Activated T-helper 2 cell treated with anti-CD3 and anti-CD28 coated beads, Interferon-gamma antibody, Interleukin-2, Interleukin-4, amounts not matched to agents 10 μg/mL and 5 μg/mL and 100 μg/mL, durations not matched to agents 14 hours and 24 hours and 36 hours (primary cell): ENCODE data around the gene RSPH1. TPM values are rescaled to one million over a fixed set of nuclear protein-coding genes. Genes with fewer than 3 reads are reported as not detected.

Experiments
- DNase-seq: peaks from one replicate; pipeline ENCODE4 v3.0.0; 2021; ENCODE audit warnings: low spot score
- H3K27ac Mint-ChIP-seq: one replicate; pipeline ENCODE4 v1.8.0; 2021; ENCODE audit warnings: mixed read lengths
- H3K27me3 Mint-ChIP-seq: one replicate; pipeline ENCODE4 v1.8.0; 2021; ENCODE audit warnings: low read depth, mixed read lengths
- H3K36me3 Mint-ChIP-seq: one replicate; pipeline ENCODE4 v1.8.0; 2021; ENCODE audit warnings: low read depth, mixed read lengths
- H3K4me1 Mint-ChIP-seq: one replicate; pipeline ENCODE4 v1.8.0; 2021; ENCODE audit warnings: low read depth, mixed read lengths
- H3K4me3 Mint-ChIP-seq: one replicate; pipeline ENCODE4 v1.8.0; 2021; ENCODE audit warnings: low read depth, mild to moderate bottlenecking, moderate library complexity, mixed read lengths
- H3K9me3 Mint-ChIP-seq: one replicate; pipeline ENCODE4 v1.8.0; 2021; ENCODE audit warnings: mixed read lengths
- intact Hi-C: fragments of 100-400 bp; cut with micrococcal nuclease; formaldehyde crosslinking; loops from one replicate; pipeline ENCODE4 v1.15.1; 2023
- total RNA-seq: library from RNA; stranded (reverse); gene quantifications from 2 replicates; pipeline ENCODE4 v1.2.3, GENCODE V29; 2022

Gene RSPH1
- total RNA-seq, 1 donor from 2014 or later = not detected

GRCh38 chr21:42489991-42490390 lies 6.0 kb downstream of the RSPH1 start:
- Mint-ChIP-seq H3K27me3 (peaks cover 42% of the 10 kb centered on the region), H3K4me1 (peaks cover 9% of the 10 kb centered on the region), H3K9me3 (peaks cover 6% of the 10 kb centered on the region), H3K36me3 (no peaks in the 10 kb centered on the region), H3K4me3 (no peak overlapping the region), H3K27ac (no peak overlapping the region)
- DNase-seq = no peak
- intact Hi-C loops = no loop called here

- peaks cover 45% of the 10 kb centered on the region for H3K27me3 Mint-ChIP-seq
- H3K27ac Mint-ChIP-seq = no peak overlapping the region
These were observed 6.9 kb downstream of the RSPH1 start for GRCh38 chr21:42489006-42489563.

GRCh38 chr21:42486531-42486930 lies 9.5 kb downstream of the RSPH1 start:
- no peaks in the 10 kb centered on the region for H3K36me3 Mint-ChIP-seq
- H3K4me1 Mint-ChIP-seq = no peaks in the 10 kb centered on the region
- no peak for DNase-seq
- no peak overlapping the region for H3K4me3 Mint-ChIP-seq
- intact Hi-C loops = no loop called here
- H3K27ac Mint-ChIP-seq = no peak overlapping the region
- H3K27me3 Mint-ChIP-seq = peaks cover 47% of the 10 kb centered on the region
- H3K9me3 Mint-ChIP-seq = peaks cover 6% of the 10 kb centered on the region

More at GRCh38 chr21:42489006-42489563, 6.9 kb downstream of the RSPH1 start:
- no peak for DNase-seq
- Mint-ChIP-seq H3K4me1 (peaks cover 9% of the 10 kb centered on the region), H3K36me3 (no peaks in the 10 kb centered on the region), H3K9me3 (peaks cover 6% of the 10 kb centered on the region), H3K4me3 (no peak overlapping the region)
- intact Hi-C loops = no loop called here

- intact Hi-C loops = no loop called here
- Mint-ChIP-seq H3K4me3 (no peak overlapping the region), H3K4me1 (no peaks in the 10 kb centered on the region), H3K27me3 (peaks cover 50% of the 10 kb centered on the region), H3K9me3 (peaks cover 6% of the 10 kb centered on the region), H3K36me3 (no peaks in the 10 kb centered on the region), H3K27ac (no peak overlapping the region)
- no peak for DNase-seq
These were observed 10.0 kb downstream of the RSPH1 start for GRCh38 chr21:42486072-42486471.

GRCh38 chr21:42484966-42485365 lies 11.1 kb downstream of the RSPH1 start:
- H3K27ac Mint-ChIP-seq = no peak overlapping the region
- no peak for DNase-seq
- H3K4me3 Mint-ChIP-seq = no peak overlapping the region
- peaks cover 51% of the 10 kb centered on the region for H3K27me3 Mint-ChIP-seq
- no peaks in the 10 kb centered on the region for H3K4me1 Mint-ChIP-seq
- intact Hi-C loops = no loop called here
- peaks cover 6% of the 10 kb centered on the region for H3K9me3 Mint-ChIP-seq
- no peaks in the 10 kb centered on the region for H3K36me3 Mint-ChIP-seq

- no peak for DNase-seq
- no peaks in the 10 kb centered on the region for H3K9me3 Mint-ChIP-seq
- H3K36me3 Mint-ChIP-seq = no peaks in the 10 kb centered on the region
- H3K4me1 Mint-ChIP-seq = peaks cover 3% of the 10 kb centered on the region
- intact Hi-C loops = no loop called here
- H3K27ac Mint-ChIP-seq = no peak overlapping the region
- H3K27me3 Mint-ChIP-seq = peaks cover 33% of the 10 kb centered on the region
- no peak overlapping the region for H3K4me3 Mint-ChIP-seq
These were observed 14.9 kb downstream of the RSPH1 start for GRCh38 chr21:42481169-42481568.

GRCh38 chr21:42480736-42481135 lies 15.3 kb downstream of the RSPH1 start:
- Mint-ChIP-seq H3K27ac (no peak overlapping the region), H3K4me3 (no peak overlapping the region), H3K36me3 (no peaks in the 10 kb centered on the region), H3K4me1 (peaks cover 3% of the 10 kb centered on the region), H3K27me3 (peaks cover 30% of the 10 kb centered on the region), H3K9me3 (no peaks in the 10 kb centered on the region)
- DNase-seq = no peak
- intact Hi-C loops = no loop called here

- Mint-ChIP-seq H3K4me1 (peaks cover 3% of the 10 kb centered on the region), H3K9me3 (no peaks in the 10 kb centered on the region), H3K27ac (no peak overlapping the region), H3K27me3 (peaks cover 23% of the 10 kb centered on the region), H3K4me3 (no peak overlapping the region), H3K36me3 (no peaks in the 10 kb centered on the region)
- no peak for DNase-seq
- intact Hi-C loops = no loop called here
These were observed 16.4 kb downstream of the RSPH1 start for GRCh38 chr21:42479582-42479981.

GRCh38 chr21:42478504-42478903 lies 17.5 kb downstream of the RSPH1 start:
- H3K27me3 Mint-ChIP-seq = peaks cover 17% of the 10 kb centered on the region
- no peak overlapping the region for H3K4me3 Mint-ChIP-seq
- no peaks in the 10 kb centered on the region for H3K36me3 Mint-ChIP-seq

GRCh38 chr21:42476388-42477331 lies 19.4 kb downstream of the RSPH1 start:
- no peaks in the 10 kb centered on the region for H3K36me3 Mint-ChIP-seq
- peaks cover 10% of the 10 kb centered on the region for H3K27me3 Mint-ChIP-seq
- no peak overlapping the region for H3K27ac Mint-ChIP-seq
- no peaks in the 10 kb centered on the region for H3K9me3 Mint-ChIP-seq
- DNase-seq = no peak
- H3K4me3 Mint-ChIP-seq = no peak overlapping the region
- intact Hi-C loops = no loop called here
- H3K4me1 Mint-ChIP-seq = peaks cover 3% of the 10 kb centered on the region

More at GRCh38 chr21:42478504-42478903, 17.5 kb downstream of the RSPH1 start:
- Mint-ChIP-seq H3K4me1 (peaks cover 3% of the 10 kb centered on the region), H3K27ac (no peak overlapping the region), H3K9me3 (no peaks in the 10 kb centered on the region)
- intact Hi-C loops = no loop called here
- DNase-seq = no peak

GRCh38 chr21:42475526-42476387 lies 20.3 kb downstream of the RSPH1 start:
- DNase-seq = no peak
- Mint-ChIP-seq H3K27me3 (peaks cover 6% of the 10 kb centered on the region), H3K9me3 (no peaks in the 10 kb centered on the region), H3K4me1 (peaks cover 3% of the 10 kb centered on the region), H3K4me3 (no peak overlapping the region), H3K27ac (no peak overlapping the region), H3K36me3 (no peaks in the 10 kb centered on the region)
- intact Hi-C loops = loop anchor here (2.0 kb wide), 1 partner anchor 55 kb away; no protein-coding TSS in a partner anchor

- H3K4me3 Mint-ChIP-seq = no peak overlapping the region
- H3K4me1 Mint-ChIP-seq = peaks cover 3% of the 10 kb centered on the region
- intact Hi-C loops = loop anchor here (2.0 kb wide), 1 partner anchor 56 kb away; no protein-coding TSS in a partner anchor
- DNase-seq = no peak
- H3K27me3 Mint-ChIP-seq = peaks cover 5% of the 10 kb centered on the region
- H3K36me3 Mint-ChIP-seq = no peaks in the 10 kb centered on the region
- no peaks in the 10 kb centered on the region for H3K9me3 Mint-ChIP-seq
- no peak overlapping the region for H3K27ac Mint-ChIP-seq
These were observed 21.0 kb downstream of the RSPH1 start for GRCh38 chr21:42475036-42475435.
